Left hindlimb (tissue), 1 donor: Measurements from ENCODE around the gene RASA3.
A peak's percentile ranks its signal among the peaks of the same experiment; 100 is the strongest.
"Not testable (repeated sequence)": the region's sequence is repeated elsewhere in the genome, so short reads cannot be mapped to it uniquely, and the experiment has no call there.

ENCODE experiments used
- DNase-seq: peaks from one replicate; pipeline ENCODE4 v3.0.0-alpha.2; 2018

RASA3 gene, protein sequence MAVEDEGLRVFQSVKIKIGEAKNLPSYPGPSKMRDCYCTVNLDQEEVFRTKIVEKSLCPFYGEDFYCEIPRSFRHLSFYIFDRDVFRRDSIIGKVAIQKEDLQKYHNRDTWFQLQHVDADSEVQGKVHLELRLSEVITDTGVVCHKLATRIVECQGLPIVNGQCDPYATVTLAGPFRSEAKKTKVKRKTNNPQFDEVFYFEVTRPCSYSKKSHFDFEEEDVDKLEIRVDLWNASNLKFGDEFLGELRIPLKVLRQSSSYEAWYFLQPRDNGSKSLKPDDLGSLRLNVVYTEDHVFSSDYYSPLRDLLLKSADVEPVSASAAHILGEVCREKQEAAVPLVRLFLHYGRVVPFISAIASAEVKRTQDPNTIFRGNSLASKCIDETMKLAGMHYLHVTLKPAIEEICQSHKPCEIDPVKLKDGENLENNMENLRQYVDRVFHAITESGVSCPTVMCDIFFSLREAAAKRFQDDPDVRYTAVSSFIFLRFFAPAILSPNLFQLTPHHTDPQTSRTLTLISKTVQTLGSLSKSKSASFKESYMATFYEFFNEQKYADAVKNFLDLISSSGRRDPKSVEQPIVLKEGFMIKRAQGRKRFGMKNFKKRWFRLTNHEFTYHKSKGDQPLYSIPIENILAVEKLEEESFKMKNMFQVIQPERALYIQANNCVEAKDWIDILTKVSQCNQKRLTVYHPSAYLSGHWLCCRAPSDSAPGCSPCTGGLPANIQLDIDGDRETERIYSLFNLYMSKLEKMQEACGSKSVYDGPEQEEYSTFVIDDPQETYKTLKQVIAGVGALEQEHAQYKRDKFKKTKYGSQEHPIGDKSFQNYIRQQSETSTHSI

GRCh38 chr13:114132419-114133121, at the start of gene RASA3:
TSS of gene RASA3 (minus strand) at chr13:114132623. CDS start at chr13:114132489, 134 bp downstream.
- peak; percentile 91 for DNase-seq

DNA sequence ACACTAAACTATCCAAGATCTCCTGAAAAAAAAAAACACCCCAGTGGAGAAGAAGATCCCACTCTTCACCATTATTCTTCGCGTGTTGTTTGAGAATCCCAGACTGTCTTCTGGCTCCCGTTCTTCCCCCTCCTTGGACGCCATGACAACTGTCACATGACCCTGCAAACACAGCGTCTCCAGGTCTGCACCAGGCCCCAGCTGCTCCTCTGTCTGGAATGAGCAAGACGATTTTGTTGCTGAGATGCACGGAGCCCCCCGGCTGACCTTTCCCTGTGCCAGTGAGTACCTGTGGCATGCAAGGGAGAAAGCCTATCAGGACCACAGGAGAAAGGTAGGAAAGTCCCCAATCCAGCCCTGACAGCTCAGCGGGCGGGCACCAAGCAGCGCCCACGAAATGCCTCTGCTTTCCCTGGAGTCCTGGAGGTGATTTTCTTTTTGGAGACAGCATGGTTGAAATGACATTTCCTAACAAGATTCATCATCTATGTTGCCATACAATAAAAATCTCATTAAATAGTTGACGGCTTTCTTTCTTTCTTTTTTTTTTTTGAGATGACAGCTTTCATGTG, 46.8 kb upstream of the RASA3 start, which contains the start of gene CFAP97D2:
Gene CFAP97D2 (plus strand): TSS at position 171 of the 572 bp plus-strand sequence. CDS start 74 bp downstream, at position 245.
- no peak for DNase-seq

DNA sequence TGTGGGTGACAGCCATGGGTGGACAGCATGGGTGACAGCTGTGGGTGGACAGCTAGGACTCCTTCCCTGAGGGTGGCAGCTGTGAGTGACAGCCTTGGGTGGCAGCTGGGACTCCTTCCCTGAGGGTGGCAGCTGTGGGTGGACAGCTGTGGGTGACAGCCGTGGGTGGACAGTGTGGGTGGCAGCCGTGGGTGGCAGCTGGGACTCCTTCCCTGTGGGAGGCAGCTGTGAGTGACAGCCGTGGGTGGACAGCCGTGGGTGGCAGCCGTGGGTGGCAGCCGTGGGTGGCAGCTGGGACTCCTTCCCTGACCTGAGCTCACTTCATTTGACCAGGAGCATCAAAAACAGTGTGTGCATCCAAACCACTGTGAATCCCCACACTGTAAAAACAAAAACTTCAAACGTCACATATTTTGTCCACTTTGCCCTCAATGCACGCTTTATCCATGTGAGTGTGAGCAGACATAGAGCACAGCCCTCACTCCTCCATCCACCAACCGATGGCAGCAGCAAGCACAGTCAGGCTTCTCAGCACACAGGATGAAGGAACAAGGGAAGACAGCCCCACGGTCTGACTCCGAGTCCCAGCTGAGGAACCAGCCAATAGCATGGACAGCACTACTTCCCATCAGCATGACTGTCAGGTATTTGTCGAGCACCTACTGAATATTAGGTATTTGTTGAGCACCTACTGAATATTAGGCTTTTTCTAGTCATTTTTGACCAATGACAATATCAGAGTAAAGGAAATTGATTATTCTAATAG, 45.0 kb upstream of the RASA3 start:
- DNase-seq = no peak

- DNase-seq = not testable (repeated sequence)
Observed at GRCh38 chr13:114176359-114176902, 44.0 kb upstream of the RASA3 start.

- no peak for DNase-seq
Observed at GRCh38 chr13:114174529-114174961, 42.1 kb upstream of the RASA3 start.

DNA sequence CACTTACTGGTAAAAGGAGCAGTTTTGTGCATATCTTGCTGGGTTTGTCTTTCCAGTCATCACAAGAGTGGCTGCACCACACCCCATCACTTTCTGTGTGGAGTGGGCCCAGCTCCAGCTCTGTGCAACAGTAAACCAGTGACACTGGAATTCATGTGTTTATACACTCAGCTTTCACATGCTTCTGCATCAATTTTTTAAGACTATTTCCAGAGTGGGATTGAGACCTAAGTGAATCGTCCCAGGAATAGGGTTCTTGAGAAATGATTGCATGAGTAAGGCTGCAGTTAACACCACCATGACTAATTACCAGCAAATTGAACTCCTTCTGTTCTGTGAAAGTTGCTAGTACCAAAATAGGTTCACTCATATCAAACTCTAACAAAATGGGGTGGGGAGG, 41.3 kb upstream of the RASA3 start:
- DNase-seq = no peak

- DNase-seq = no peak
Observed at GRCh38 chr13:114173272-114173671, 40.8 kb upstream of the RASA3 start.

DNA sequence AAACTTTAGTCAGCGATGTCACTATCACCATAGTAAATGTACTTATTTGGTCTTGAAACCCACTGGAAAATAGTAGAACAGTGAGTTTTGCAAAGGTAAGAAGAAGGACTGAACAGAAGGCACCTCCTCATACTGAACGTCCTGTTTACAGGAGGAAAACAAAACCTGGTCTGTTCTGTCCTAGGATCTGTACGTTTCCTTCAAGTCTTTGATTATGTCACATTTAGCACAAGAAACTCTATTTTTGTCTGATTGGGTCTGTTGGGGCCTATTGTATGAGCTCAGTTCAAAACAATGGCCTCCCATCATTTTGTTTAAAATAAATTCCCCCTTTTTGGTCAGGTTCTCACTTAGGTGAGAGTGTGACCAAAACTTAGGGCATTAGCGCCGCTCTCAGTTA, 35.5 kb upstream of the RASA3 start:
- DNase-seq = no peak

GRCh38 chr13:114167426-114167825, 35.0 kb upstream of the RASA3 start:
- DNase-seq = no peak

- peak; percentile 83 for DNase-seq
Observed at GRCh38 chr13:114166381-114167131, 34.1 kb upstream of the RASA3 start.

DNA sequence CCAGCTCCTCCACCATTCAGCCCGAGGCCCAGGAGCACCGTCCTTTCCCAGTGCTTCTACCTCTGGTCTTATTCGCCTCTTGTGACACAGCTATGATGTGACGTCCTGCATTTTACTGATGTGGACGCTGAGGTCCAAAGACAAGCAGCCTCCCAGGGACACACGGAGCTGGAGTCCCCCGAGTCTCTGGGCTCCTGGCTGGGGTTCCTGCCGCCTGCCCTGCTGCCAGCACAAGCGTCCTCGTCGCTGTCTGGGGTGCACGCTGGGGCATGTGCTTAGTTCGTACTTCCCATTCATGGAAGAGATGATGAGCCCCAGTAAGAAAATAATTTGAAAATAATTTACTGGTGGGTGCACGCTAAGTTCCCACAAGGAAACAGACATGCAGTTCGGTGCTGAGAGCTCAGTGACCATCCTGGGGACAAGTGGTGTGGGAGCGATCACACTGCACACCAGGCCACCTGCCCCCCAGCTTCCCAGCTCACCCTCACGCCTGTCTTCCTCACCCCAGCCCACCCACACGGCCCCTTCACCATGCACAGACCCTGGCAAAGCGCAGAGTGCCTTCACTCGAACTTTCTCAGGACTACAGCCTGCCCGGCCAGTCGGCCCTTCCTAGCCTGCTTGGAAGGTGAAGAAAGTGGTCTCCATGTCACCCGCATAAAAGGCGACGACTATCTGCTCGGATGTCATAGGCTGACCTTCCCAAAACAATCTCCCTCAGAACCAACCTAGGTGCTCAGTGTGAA, 32.4 kb upstream of the RASA3 start:
- DNase-seq = no peak

GRCh38 chr13:114164053-114164452, 31.6 kb upstream of the RASA3 start:
- DNase-seq = no peak

DNA sequence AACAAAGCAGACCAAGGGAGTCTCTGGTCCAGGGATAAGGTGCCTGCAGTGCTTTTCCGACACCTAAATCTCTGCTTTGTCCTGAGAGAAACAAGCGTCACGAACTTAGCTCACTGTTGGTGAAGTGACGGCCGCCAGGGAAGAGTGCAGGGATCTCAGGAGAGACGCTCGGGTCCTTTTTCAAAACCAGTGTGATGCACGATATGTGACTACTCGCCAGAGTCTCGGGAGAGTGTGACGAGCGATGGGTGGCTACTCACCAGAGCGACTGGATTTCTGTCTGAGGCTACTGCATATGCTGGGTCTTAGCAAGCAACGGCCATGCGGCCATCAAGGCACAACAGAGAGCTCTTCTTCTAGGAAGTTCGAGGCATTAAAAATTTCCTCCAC, 30.1 kb upstream of the RASA3 start:
- no peak for DNase-seq

GRCh38 chr13:114161644-114162532, 29.5 kb upstream of the RASA3 start:
- DNase-seq = peak; percentile 72

DNA sequence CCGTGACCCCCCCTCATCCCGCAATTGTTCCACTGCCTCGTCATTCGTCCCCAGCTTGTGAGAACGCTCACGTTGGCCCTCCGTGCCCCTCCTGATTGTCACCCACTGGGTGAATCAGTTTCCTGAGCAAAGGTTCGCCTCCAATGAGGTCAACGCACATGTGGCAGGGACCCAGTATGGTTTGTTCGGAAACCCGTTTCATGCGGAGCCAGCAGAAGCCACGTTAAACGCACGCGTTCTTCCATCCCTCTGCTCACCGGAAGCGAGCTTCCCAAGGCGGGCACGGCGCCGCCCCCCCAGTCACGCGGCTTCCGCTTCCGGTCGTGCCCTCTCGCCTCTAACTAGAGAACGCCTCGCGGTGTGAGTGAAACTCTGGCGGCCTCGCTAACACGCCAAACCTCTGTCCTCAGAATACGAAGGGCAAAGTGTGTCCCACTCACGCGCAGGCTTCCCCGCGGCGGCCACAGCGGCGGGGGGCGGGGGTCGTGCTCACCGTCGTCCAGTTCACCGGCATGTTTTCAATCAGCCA, 28.7 kb upstream of the RASA3 start:
- DNase-seq = no peak

DNA sequence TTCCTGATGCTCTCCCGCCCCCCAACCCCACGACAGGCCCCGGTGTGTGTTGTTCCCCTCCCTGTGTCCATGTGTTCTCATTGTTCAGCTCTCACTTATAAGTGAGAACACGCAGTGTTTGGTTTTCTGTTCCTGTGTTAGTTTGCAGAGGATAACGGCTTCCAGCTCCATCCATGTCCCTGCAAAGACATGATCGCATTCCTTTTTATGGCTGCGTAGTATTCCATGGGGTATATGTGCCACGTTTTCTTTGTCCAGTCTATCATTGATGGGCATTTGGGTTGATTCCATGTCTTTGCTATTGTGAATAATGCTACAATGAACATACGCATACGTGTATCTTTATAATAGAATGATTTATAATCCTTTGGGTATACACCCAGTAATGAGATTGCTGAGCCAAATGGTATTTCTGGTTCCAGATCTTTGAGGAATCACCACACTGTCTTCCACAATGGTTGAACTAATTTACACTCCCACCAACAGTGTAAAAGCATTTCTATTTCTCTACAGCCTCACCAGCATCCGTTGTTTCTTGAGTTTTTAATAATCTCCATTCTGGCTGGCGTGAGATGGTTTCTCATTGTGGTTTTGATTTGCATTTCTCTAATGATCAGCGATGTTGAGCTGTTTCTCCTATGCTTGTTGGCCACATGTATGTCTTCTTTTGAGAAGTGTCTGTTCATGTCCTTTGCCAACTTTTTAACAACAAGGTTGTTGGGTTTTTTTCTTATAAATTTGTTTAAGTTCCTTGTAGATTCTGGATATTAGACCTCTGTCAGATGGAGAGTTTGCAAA, 26.6 kb upstream of the RASA3 start:
- not testable (repeated sequence) for DNase-seq

GRCh38 chr13:114157869-114158495, 25.6 kb upstream of the RASA3 start:
- DNase-seq = no peak
